HCT116 (cell line): ENCODE measurements around the gene MMD2. TPM values are rescaled to one million over a fixed set of nuclear protein-coding genes. Genes with fewer than 3 reads are reported as not detected.

Experiments used
- ATAC-seq: fragments of 200-7000 bp; cut with Tn5 transposase; 2 replicates; pipeline ENCODE4 v1.9.1; 2020; ENCODE audit warnings: mild to moderate bottlenecking, moderate library complexity
- BruUV-seq: library from RNA; stranded (reverse); fragments of 400-500 nt; replicated peaks from 2 replicates; lab custom pipeline; 2021; lab: Mats Ljungman, UMichigan
- CTCF ChIA-PET: fragments of 300-600 bp; sonication (Branson Sonifier 250); formaldehyde crosslinking; loops from one replicate; lab custom pipeline; 2021; ENCODE audit warnings: antibody characterized with exemption; lab: Charles Lee
- POLR2A ChIA-PET: fragments of 300-600, 350-600 bp; sonication (Branson Sonifier 250); formaldehyde crosslinking; loops from one replicate; lab custom pipeline; 2021; ENCODE audit warnings: antibody characterized with exemption; lab: Charles Lee
- RAD21 ChIA-PET, 2 experiments: fragments of 300-600 bp; sonication (Branson Sonifier 250); formaldehyde crosslinking; loops; one replicate each; lab custom pipeline; 2023; ENCODE audit warnings: low total read pairs in 2 of 2; ENCODE audit not compliant: uncharacterized antibody in 2 of 2, unreplicated experiment in 2 of 2, low non-redundant PET in 1 of 2; lab: Charles Lee
- DNase-seq: peaks from one replicate; pipeline ENCODE4 v3.0.0-alpha.2; 2010; ENCODE audit warnings: low read depth, low spot score
- H2AFZ ChIP-seq: fragments of 200-600 bp; shearing (Covaris generic), sonication (generic); 2 replicates; pipeline ENCODE4 v1.6.1; 2017; ENCODE audit warnings: low read depth, mixed run types, mixed read lengths, antibody characterized with exemption, low read length; ENCODE audit not compliant: poor library complexity, severe bottlenecking
- H3K27ac ChIP-seq: 2 replicates; pipeline ENCODE4 v1.5.1; 2012; ENCODE audit warnings: low read depth, low read length
- H3K27me3 ChIP-seq: fragments of 200-600 bp; sonication (generic); 2 replicates; pipeline ENCODE4 v1.6.1; 2016; ENCODE audit warnings: mixed run types, low read length, mixed read lengths; ENCODE audit not compliant: insufficient read depth
- H3K36me3 ChIP-seq, 2 experiments: fragments of 200-500 bp in 1 of 2; fragments of 200-600 bp in 1 of 2; sonication (Bioruptor generic) in 1 of 2; sonication (generic) in 1 of 2; 2 replicates each; pipeline versions ENCODE4 v1.5.1 to v1.6.1; 2014 to 2016; ENCODE audit warnings: low read length in 2 of 2, inconsistent platforms in 1 of 2, mixed read lengths in 1 of 2, mixed run types in 1 of 2; ENCODE audit not compliant: insufficient read depth in 2 of 2, control insufficient read depth in 1 of 2
- H3K4me1 ChIP-seq, 2 experiments: fragments of 200-600 bp in 1 of 2; sonication (generic) in 1 of 2; 2 replicates each; pipeline versions ENCODE4 v1.5.1 to v1.6.1; 2012 to 2017; ENCODE audit warnings: low read length in 2 of 2, inconsistent platforms in 1 of 2, mild to moderate bottlenecking in 1 of 2, mixed read lengths in 1 of 2, mixed run types in 1 of 2, moderate library complexity in 1 of 2; ENCODE audit not compliant: insufficient read depth in 2 of 2, control insufficient read depth in 1 of 2
- H3K4me2 ChIP-seq: fragments of 200-600 bp; sonication (generic); 2 replicates; pipeline ENCODE4 v1.6.1; 2017; ENCODE audit warnings: mixed run types, low read length, mixed read lengths
- H3K4me3 ChIP-seq, 2 experiments: fragments of 200-600 bp in 1 of 2; sonication (generic) in 1 of 2; replicated peaks in 1 of 2; 2 replicates each; pipeline ENCODE4 v1.5.1; 2011 to 2016; ENCODE audit warnings: low read length in 2 of 2, control low read depth in 1 of 2, low read depth in 1 of 2, mild to moderate bottlenecking in 1 of 2, mixed read lengths in 1 of 2, mixed run types in 1 of 2
- H3K79me2 ChIP-seq: fragments of 200-600 bp; sonication (generic); 2 replicates; pipeline ENCODE4 v1.6.1; 2017; ENCODE audit warnings: mild to moderate bottlenecking, mixed run types, low read length, moderate library complexity, mixed read lengths; ENCODE audit not compliant: insufficient read depth
- H3K9ac ChIP-seq: fragments of 200-600 bp; sonication (generic); 2 replicates; pipeline ENCODE4 v1.6.1; 2016; ENCODE audit warnings: low read length, mixed read lengths
- H3K9me2 ChIP-seq: fragments of 200-600 bp; sonication (generic), shearing (Covaris generic); 2 replicates; pipeline ENCODE4 v1.6.1; 2017; ENCODE audit warnings: mixed run types, mild to moderate bottlenecking, moderate library complexity; ENCODE audit not compliant: insufficient read depth
- H3K9me3 ChIP-seq, 2 experiments: fragments of 200-500 bp in 1 of 2; fragments of 200-600 bp in 1 of 2; sonication (Bioruptor generic) in 1 of 2; sonication (generic) in 1 of 2; 2 replicates each; pipeline ENCODE4 v1.6.1; 2014 to 2017; ENCODE audit warnings: low read length in 2 of 2, mixed read lengths in 2 of 2, inconsistent platforms in 1 of 2, low read depth in 1 of 2, mild to moderate bottlenecking in 1 of 2, mixed run types in 1 of 2, moderate library complexity in 1 of 2; ENCODE audit not compliant: control insufficient read depth in 1 of 2, insufficient read depth in 1 of 2
- H4K20me1 ChIP-seq: fragments of 200-600 bp; sonication (generic), shearing (Covaris generic); 2 replicates; pipeline ENCODE4 v1.6.1; 2017; ENCODE audit warnings: mixed run types, mild to moderate bottlenecking, moderate library complexity; ENCODE audit not compliant: insufficient read depth
- ATF3 ChIP-seq: IDR thresholded peaks from 2 replicates; pipeline ENCODE4 v1.6.1; 2012
- CEBPB ChIP-seq: IDR thresholded peaks from 2 replicates; pipeline ENCODE4 v1.6.1; 2012; ENCODE audit warnings: low read depth
- CTCF ChIP-seq, 3 experiments: fragments of 200-600 bp in 1 of 3; sonication (generic) in 1 of 3; IDR thresholded peaks in 2 of 3; conservative IDR thresholded peaks in 1 of 3; 2 replicates each; pipeline ENCODE4 v1.5.1; 2012 to 2017; ENCODE audit warnings: low read depth in 2 of 3, low read length in 2 of 3, antibody characterized with exemption in 1 of 3, borderline replicate concordance in 1 of 3, control low read depth in 1 of 3, mild to moderate bottlenecking in 1 of 3, mixed read lengths in 1 of 3, mixed run types in 1 of 3, moderate library complexity in 1 of 3; ENCODE audit not compliant: insufficient read depth in 1 of 3
- ELF1 ChIP-seq: IDR thresholded peaks from 2 replicates; pipeline ENCODE4 v1.6.1; 2012; ENCODE audit warnings: low read depth, borderline replicate concordance
- EZH2 ChIP-seq: fragments of 200-600 bp; sonication (generic); IDR thresholded peaks from 2 replicates; pipeline ENCODE4 v1.6.1; 2017; ENCODE audit warnings: antibody characterized with exemption, mixed run types
- EZH2phosphoT487 ChIP-seq: fragments of 200-600 bp; IDR thresholded peaks from 2 replicates; pipeline ENCODE4 v1.6.1; 2018; ENCODE audit warnings: antibody characterized with exemption, borderline replicate concordance
- FOSL1 ChIP-seq: IDR thresholded peaks from 2 replicates; pipeline ENCODE4 v1.6.1; 2012; ENCODE audit warnings: low read depth
- JUND ChIP-seq: IDR thresholded peaks from 2 replicates; pipeline ENCODE4 v1.6.1; 2012
- MAX ChIP-seq: IDR thresholded peaks from 2 replicates; pipeline ENCODE4 v1.6.1; 2012
- POLR2A ChIP-seq: IDR thresholded peaks from 2 replicates; pipeline ENCODE4 v1.7.0; 2011; ENCODE audit warnings: borderline replicate concordance; ENCODE audit not compliant: insufficient read depth, insufficient read length; ENCODE audit errors: extremely low read depth
- POLR2AphosphoS5 ChIP-seq: IDR thresholded peaks from 2 replicates; pipeline ENCODE4 v1.6.1; 2011; ENCODE audit warnings: mild to moderate bottlenecking, low read depth, low read length, moderate library complexity
- RAD21 ChIP-seq: IDR thresholded peaks from 2 replicates; pipeline ENCODE4 v1.6.1; 2012; ENCODE audit warnings: low read depth, mild to moderate bottlenecking
- SIN3A ChIP-seq: IDR thresholded peaks from 2 replicates; pipeline ENCODE4 v1.6.1; 2012; ENCODE audit warnings: low read depth
- SP1 ChIP-seq: IDR thresholded peaks from 2 replicates; pipeline ENCODE4 v1.6.1; 2012; ENCODE audit warnings: low read depth
- TCF7L2 ChIP-seq: IDR thresholded peaks from 2 replicates; pipeline ENCODE4 v1.7.0; 2011; ENCODE audit warnings: borderline replicate concordance, inconsistent platforms; ENCODE audit not compliant: insufficient read depth, insufficient read length; ENCODE audit errors: extremely low read depth
- YY1 ChIP-seq: IDR thresholded peaks from 2 replicates; pipeline ENCODE4 v1.6.1; 2011; ENCODE audit warnings: low read length, low read depth, moderate library complexity, mild to moderate bottlenecking; ENCODE audit not compliant: insufficient replicate concordance; ENCODE audit errors: extremely low read depth
- ZFX ChIP-seq: fragments of 450-650 bp; IDR thresholded peaks from 2 replicates; pipeline ENCODE4 v1.6.1; 2017
- intact Hi-C: fragments of 100-400 bp; cut with micrococcal nuclease; formaldehyde crosslinking; loops from 2 replicates; pipeline ENCODE4 v1.10.0; 2022
- total RNA-seq: library from RNA; stranded (reverse); gene quantifications from one replicate; pipeline ENCODE4 v1.2.1, GENCODE V29; 2021; ENCODE audit not compliant: unreplicated experiment

Gene MMD2
- total RNA-seq, 1 experiment from 2014 or later, result not detected

- ChIA-PET CTCF (no interaction called here), RAD21 (no interaction called here), POLR2A (no interaction called here)
- Histone ChIP-seq H4K20me1 (no peaks in the 10 kb centered on the region), H3K4me3 (no peak overlapping the region), H3K79me2 (0 out of 2 replicates have a peak, but pooled peaks cover 4% of the 10 kb centered on the region), H3K4me2 (no peak overlapping the region), H3K9me2 (no peaks in the 10 kb centered on the region), H3K27ac (no peak overlapping the region), H3K36me3 (no peaks in the 10 kb centered on the region; a peak in 1 of 4 replicates), H3K9ac (no peak overlapping the region)
- no TSS peak for BruUV-seq
- intact Hi-C loops, result no loop called here
- DNase-seq, result no peak
- no peak for TF ChIP-seq RAD21
- TF ChIP-seq POLR2A, result no peak
- TF ChIP-seq MAX, result no peak
- TF ChIP-seq POLR2AphosphoS5, result no peak
- no peak for TF ChIP-seq SIN3A
- no peak for TF ChIP-seq CEBPB
- no peak for TF ChIP-seq ZFX
- TF ChIP-seq, all 23 proteins: peak for 0
- Histone ChIP-seq H3K4me1 (peaks cover 0 to 8% of the 10 kb centered on the region in 2 experiments; a peak in 2 of 4 replicates), H3K9me3 (no peaks in the 10 kb centered on the region), H3K27me3 (no peaks in the 10 kb centered on the region), H2AFZ (no peak overlapping the region)
- ATAC-seq, result no peak
Observed at GRCh38 chr7:4879396-4880081, 79.4 kb downstream of the MMD2 start.

GRCh38 chr7:4878336-4879335 lies 80.4 kb downstream of the MMD2 start:
- no peak overlapping the region for H2AFZ ChIP-seq
- H3K4me1 ChIP-seq, result peaks cover 0 to 8% of the 10 kb centered on the region in 2 experiments; a peak in 2 of 4 replicates
- ChIA-PET CTCF (no interaction called here), RAD21 (no interaction called here), POLR2A (no interaction called here)
- H3K9me2 ChIP-seq, result no peaks in the 10 kb centered on the region
- no peaks in the 10 kb centered on the region for H3K27me3 ChIP-seq
- H4K20me1 ChIP-seq, result no peaks in the 10 kb centered on the region
- no peaks in the 10 kb centered on the region; a peak in 1 of 4 replicates for H3K36me3 ChIP-seq
- no peak overlapping the region for H3K4me3 ChIP-seq
- no peak for ATAC-seq
- no TSS peak for BruUV-seq
- H3K9me3 ChIP-seq, result no peaks in the 10 kb centered on the region
- H3K27ac ChIP-seq, result no peak overlapping the region
- H3K4me2 ChIP-seq, result no peak overlapping the region
- intact Hi-C loops, result no loop called here
- H3K9ac ChIP-seq, result no peak overlapping the region
- no peak for DNase-seq
- 0 out of 2 replicates have a peak, but pooled peaks cover 4% of the 10 kb centered on the region for H3K79me2 ChIP-seq
- no peak for TF ChIP-seq EZH2
- TF ChIP-seq ELF1, result no peak
- TF ChIP-seq SP1, result no peak
- TF ChIP-seq TCF7L2, result no peak
- TF ChIP-seq FOSL1, result no peak
- no peak for TF ChIP-seq ATF3
- no peak for TF ChIP-seq POLR2A
- TF ChIP-seq EZH2phosphoT487, result no peak
- no peak for TF ChIP-seq CTCF (IDR thresholded peaks at IDR 0.05 in 2 of 3, conservative IDR thresholded peaks at IDR 0.05 in 1 of 3; ENCODE audit: borderline replicate concordance in 1 of 3, insufficient read depth in 1 of 3, low read depth in 2 of 3, low read length in 2 of 3)
- no peak for TF ChIP-seq YY1
- TF ChIP-seq ZFX, result no peak
- TF ChIP-seq JUND, result no peak
